ENCODE measurements around the gene HBZ.
A peak's percentile ranks its signal among the peaks of the same experiment; 100 is the strongest.

- peak; percentile 44 for TF ChIP-seq CTCF (CRISPR knock-in tag; IDR thresholded peaks at IDR 0.05)
- no peak for TF ChIP-seq RAD51 (IDR thresholded peaks at IDR 0.05; ENCODE audit: borderline replicate concordance)
- TF ChIP-seq KMT2B (CRISPR knock-in tag; IDR thresholded peaks at IDR 0.05): no peak
- TF ChIP-seq CREB1 (IDR thresholded peaks at IDR 0.05): no peak
- no peak for TF ChIP-seq CREB1 (CRISPR knock-in tag; IDR thresholded peaks at IDR 0.05)
- TF ChIP-seq FOXK2 (IDR thresholded peaks at IDR 0.05): no peak
- TF ChIP-seq PATZ1 (CRISPR knock-in tag; IDR thresholded peaks at IDR 0.05): no peak
- no peak for TF ChIP-seq ONECUT2 (CRISPR knock-in tag; IDR thresholded peaks at IDR 0.05)
- no peak for TF ChIP-seq THAP8 (CRISPR knock-in tag; IDR thresholded peaks at IDR 0.05; ENCODE audit: borderline replicate concordance)
- TF ChIP-seq AHR (CRISPR knock-in tag; IDR thresholded peaks at IDR 0.05): no peak
- TF ChIP-seq ZBTB33 (CRISPR knock-in tag; IDR thresholded peaks at IDR 0.05): peak; percentile 36; the same call in 1 of the 2 replicates
- no peak for TF ChIP-seq MXD1 (CRISPR knock-in tag; IDR thresholded peaks at IDR 0.05)
- TF ChIP-seq ZNF329 (CRISPR knock-in tag; IDR thresholded peaks at IDR 0.05; ENCODE audit: low read depth): no peak
Observed at GRCh38 chr16:188674-189073, 36.2 kb downstream of the HBZ start.
